Activated CD8-positive, alpha-beta memory T cell treated with anti-CD3 and anti-CD28 coated beads for 24 hours (primary cell): Measurements from ENCODE around the gene P3H1.

Experiments
- DNase-seq: peaks from one replicate; pipeline ENCODE4 v3.0.0-alpha.2; 2020

Gene P3H1

GRCh38 chr1:42742617-42743316 lies 24.1 kb downstream of the P3H1 start:
- DNase-seq, result no peak

- no peak for DNase-seq
These were observed 24.7 kb downstream of the P3H1 start for GRCh38 chr1:42742141-42742540.

DNA sequence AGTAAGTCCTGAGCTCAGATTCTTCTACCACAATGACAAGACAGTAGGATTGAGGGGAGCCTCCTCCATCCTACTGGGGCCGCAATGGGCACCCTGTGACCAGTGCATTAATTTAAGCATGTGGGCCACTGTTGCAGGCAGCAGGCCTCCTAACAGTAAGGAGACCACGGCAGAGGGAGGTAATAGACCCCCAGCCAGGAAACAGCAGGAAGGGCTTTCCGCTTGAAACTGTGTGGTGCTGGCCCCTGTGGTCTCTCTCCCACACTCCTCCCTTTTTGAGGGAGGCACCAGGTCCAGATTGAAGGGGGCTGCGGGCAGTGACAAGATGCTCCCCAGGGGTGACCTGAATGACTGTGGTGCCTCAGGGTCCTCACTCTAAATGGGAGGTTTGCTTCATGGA lies 25.1 kb downstream of the P3H1 start:
- no peak for DNase-seq

DNA sequence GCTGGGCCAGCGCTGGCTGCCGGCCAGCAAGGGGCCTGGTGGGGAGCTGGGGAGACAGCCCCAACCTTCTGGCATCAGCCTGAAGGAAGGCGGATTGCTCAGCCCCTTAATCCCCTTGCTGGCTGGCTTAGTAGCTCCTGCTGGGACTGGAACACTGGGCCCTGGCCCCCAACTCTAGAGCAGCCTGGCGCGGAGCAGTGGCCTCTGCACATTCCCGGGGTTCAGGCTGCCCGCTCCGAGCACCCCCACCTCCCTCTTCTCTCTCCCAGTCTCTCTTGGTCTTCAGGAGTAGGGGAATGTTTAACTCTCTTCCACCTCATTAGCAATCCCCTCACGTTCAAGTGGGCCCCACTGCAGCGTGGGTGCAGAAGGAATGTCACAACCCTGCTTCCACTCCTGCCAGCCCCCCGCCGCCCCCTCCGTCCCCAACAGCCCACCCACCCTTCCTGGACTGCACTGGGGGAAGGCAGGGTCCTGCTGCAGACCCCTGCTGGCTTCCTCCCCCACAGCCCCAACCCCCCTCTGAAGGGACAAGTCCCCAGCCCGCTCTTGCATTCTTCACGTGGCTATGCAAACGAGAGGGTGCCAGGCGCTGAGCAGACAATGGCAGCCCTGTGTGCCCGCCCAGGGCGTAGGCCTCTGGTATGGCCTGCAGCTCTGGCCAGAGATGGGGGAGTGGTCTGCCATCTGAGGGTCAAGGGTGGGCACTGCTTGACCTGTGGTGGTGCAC lies 25.8 kb downstream of the P3H1 start:
- DNase-seq, result no peak

GRCh38 chr1:42739753-42740700 lies 26.8 kb downstream of the P3H1 start, which contains the start of gene CLDN19:
CLDN19 (minus strand) TSS chr1:42740236; CDS start chr1:42740063, 173 bp downstream.
- DNase-seq, result no peak

GRCh38 chr1:42738678-42739226 lies 28.1 kb downstream of the P3H1 start:
- DNase-seq, result no peak

DNA sequence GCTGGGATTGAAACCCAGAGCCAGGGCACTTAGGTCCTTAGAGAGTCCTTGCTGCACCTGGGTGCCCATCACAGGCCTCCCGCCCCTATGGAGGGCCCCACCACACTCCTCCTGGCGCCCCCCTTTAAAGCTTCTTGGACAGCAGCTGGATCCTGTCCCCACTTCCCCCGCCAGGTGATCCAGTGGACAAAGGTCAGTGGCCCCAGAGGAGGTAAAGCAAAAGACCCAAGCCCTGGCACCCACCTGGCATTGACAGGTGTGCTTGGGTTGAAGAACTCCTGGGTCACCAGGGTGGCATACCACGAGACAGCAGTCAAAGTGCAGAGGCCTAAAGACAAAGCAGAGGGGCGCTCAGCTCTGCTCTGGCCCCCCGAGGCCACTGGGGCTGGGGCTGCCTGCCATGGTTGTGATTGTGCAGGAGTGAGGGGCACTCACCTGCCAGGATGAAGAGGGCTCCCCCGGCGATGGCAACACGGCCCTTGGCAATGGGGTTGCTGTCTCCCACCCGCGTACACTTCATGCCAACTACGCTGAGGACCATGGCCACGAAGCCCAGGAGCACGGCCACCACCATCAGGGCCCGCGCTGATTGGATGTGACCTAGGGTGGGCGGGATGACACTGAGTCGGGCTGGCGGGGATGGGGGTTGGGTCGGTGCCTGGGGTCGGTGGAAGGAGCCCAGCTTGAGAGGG lies 28.7 kb downstream of the P3H1 start:
- DNase-seq, result no peak

- DNase-seq, result no peak
These were observed 29.6 kb downstream of the P3H1 start for GRCh38 chr1:42737257-42737656.

DNA sequence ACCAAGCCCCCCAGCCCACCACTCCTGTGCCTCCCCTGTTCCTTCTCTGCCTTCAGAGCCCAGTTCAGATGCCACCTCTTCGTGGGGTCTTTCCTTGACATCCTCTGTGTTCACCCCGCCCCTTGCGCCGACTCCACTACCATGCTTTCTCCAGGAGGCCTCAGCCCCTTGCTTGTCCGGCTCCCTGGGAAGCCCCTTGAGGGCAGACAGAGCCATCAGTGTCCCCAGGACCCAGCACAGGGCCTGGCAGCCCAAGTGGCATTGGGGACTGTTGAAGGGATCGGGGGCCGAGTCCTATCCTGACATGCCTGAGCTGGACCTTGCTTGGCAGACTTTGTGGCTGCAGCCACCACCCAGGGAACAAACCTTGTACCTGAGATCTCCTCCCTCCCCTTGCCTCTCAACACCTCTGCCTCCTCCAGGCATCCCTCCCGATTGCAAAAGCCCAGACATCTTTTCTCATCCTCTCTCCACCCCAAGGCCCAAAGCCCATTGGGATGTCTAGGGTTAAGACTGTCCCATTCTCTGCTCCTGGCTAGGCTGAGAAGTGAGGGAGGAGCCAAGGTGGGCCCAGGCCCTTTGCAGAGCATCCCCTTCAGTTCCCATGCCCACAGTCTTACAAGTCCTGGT lies 30.1 kb downstream of the P3H1 start:
- no peak for DNase-seq

DNA sequence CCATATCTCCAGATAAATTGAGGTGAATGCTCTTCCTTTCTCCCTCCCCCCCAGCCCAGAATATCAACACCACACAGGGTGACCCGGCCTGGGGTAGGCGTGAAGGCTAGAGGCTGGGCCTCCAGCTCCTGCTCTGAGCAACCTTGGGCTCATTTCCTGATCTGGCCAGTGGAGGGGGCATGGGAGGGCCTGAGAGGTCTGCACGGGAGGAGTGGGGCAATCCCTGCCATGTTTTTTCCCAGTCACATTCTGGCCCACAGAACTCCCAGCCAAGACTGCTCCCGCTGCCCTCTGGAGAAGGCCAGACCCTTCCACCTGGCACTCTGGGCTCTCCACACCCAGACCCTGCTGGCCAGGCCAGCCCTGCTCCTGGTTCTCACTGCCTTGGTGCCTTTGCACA lies 30.7 kb downstream of the P3H1 start:
- DNase-seq, result no peak

DNA sequence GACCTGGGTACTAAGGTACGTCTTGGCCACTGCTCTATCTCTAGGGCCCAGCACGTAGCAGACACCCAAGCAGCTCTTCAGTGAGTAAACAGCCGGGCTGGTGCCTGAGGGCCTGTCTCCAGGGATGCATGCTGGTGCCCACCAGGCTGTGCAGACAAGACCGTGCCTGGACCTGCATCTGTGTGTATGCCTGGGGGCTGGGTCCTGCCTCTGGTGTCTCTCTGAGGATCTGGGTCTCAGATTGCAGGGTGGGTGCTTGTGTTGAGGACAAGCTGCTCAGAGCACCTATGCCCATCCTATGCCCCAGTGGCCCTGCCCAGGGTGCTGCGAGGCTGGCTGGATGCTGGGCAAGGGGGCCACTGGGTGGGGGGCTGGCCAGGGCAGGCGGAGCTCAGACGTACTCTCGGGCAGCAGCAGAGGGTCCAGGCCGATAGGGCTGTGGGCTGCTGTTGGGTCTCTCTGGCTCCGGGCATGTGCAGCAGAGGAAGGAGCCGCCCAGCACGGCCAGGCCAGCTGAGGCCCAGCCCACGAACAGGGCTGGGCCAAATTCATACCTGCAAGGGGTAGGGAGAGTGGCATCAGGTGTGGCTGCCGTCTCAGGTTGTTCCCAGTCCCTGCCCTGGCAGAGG lies 31.2 kb downstream of the P3H1 start:
- no peak for DNase-seq

- DNase-seq, result no peak
These were observed 31.8 kb downstream of the P3H1 start for GRCh38 chr1:42735056-42735455.

DNA sequence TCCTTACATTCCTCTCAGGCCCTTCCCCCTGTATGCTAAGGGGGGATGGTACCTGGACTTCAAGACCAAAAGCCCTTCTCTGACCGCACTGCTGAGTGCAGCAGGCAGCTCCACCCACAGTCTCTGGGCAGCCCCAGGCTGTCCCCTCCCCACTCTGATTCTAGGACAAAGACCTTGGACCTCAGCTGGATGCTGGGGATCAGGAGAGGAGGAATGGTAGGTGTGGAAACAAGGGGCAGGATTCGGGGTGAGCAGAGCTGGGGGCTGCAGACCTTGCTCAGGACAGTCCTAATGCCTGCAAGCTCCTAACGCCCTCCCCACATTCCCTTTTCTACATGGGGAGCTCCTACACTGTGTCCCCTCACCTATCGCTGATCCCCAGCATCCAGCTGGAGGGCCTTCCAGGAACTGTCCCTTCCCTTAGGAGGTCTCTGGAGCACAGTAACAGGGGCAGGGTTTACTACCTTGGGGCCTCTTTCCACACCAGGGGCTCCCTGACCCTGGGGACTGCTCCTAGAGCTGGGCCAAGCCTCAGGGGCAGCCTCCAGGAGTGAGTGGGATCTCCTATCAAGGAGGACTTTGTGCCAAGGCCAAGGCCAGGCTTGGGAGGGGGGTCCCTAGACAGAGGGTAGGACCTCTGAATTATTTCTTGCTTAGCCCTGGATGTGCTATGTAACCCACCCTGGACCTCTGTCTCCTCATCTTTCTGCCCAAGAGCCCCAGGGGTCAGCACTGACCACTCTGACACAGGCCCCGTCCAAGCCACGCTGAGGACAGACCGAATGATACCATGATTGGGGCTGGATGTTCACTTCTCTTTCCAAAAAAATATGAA lies 32.4 kb downstream of the P3H1 start:
- DNase-seq, result no peak

GRCh38 chr1:42733415-42734200 lies 33.2 kb downstream of the P3H1 start:
- DNase-seq, result no peak

DNA sequence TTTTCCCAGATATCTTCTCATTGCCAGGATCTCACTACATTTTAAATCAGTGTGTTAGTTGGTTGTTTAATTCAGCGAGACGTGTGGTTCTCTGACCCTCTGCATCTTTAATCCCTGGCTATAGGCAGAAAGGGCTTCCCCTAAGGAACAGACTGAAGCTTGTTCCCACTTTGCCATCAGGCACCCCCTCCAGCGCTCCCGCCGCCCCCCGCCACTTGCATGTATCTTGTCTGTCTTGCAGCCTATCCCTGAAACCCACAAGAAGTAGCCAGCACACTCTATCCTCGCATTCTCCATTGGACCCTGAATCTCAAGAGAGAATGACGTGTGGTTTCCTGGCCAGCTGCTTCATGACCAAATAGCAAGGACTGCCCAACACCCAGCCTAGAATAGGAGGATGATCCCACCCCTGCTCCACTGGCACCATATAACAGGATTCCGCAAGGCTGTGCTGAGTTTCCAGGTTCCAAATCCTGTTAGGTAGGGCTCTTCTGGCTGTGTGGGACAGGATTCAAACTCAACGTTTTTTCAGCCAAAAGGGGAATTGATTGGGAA lies 34.6 kb downstream of the P3H1 start:
- DNase-seq, result no peak

DNA sequence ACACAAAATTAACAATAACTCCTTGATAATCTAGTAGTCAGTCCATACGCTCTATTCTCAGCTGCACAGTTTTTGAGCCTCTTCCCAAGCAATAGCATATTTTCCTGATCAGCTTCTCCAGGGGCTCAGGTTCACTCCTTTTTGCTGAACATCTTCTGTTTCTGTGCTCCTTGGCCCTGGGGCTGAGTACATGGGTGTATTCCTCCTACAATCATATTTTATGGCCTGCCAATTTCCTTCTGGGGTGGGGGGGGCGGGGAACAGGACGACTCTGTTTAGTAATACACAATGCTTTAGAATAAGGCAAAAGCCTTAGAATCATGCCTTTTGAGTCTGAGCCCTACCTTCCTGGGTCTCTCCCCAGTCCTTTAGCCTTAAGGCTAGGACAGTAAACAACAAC lies 35.2 kb downstream of the P3H1 start:
- no peak for DNase-seq

DNA sequence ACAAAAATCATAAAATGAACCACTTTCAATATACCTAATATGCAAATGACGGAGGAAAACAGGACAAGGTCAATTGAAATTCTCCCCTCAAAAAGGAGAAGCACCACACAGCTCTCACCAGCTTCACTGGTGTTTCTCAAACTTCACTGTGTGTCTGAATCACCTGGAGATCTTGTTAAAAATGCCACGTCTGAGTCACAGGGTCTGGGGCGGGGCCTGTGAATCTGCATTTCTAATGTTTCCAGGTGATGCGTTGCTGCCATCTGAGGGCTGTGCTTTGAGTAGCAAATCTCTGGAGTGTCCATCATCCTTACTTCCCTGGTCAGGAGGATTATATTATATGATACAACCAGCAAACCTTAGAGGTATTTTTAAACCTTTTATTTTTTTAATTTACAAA lies 35.8 kb downstream of the P3H1 start:
- peak; percentile 69 for DNase-seq

GRCh38 chr1:42730002-42730401 lies 36.8 kb downstream of the P3H1 start:
- DNase-seq, result peak; percentile 32

GRCh38 chr1:42725820-42726219 lies 41.0 kb downstream of the P3H1 start:
- DNase-seq, result peak; percentile 7
